GM21381 (cell line): ENCODE data around the gene PTAFR.

ENCODE experiments used
- ATAC-seq: cut with Tn5 transposase; IDR thresholded peaks from one replicate; pipeline ENCODE4 v1.9.1; 2021; ENCODE audit warnings: mild to moderate bottlenecking, moderate library complexity; ENCODE audit not compliant: unreplicated experiment

PTAFR gene

DNA sequence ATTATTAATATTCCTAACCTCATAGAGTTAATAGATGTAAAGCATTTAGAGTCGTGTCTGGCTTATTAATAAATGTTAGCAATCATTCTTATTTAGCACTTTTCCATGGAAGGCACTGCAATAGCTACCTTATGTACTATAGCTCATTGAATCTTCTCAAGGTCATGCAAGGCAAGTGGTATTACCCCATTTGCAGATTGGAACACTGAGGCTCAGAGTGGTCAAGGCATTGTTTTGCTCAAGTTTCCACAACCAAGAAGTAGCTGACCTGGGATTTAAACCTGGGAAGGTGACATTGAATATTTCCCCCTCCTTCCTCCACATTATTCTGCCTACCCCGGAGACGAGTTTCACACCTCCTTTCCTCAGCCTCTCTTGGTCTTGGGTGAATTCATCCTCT, 50.3 kb downstream of the PTAFR start:
- ATAC-seq, result no peak

- no peak for ATAC-seq
Measured at GRCh38 chr1:28123461-28123961, 53.0 kb downstream of the PTAFR start.

DNA sequence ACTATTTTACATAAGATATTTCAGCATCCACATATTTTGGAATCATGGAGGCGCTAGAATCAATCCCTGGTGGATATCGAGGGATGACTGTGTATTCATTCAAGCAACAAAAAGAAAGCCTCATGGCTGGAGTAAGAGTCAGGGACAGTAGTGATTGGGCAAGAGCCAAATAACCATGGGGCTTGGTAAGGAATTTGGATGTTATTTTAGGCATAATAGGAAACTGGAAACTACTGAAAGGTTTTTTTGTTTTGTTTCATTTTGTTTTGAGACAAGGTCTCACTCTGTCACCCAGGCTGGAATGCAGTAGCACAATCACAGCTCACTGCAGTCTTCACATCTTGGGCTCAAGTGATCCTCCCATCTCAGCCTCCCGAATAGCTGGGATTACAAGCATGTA, 54.3 kb downstream of the PTAFR start:
- ATAC-seq, result no peak

DNA sequence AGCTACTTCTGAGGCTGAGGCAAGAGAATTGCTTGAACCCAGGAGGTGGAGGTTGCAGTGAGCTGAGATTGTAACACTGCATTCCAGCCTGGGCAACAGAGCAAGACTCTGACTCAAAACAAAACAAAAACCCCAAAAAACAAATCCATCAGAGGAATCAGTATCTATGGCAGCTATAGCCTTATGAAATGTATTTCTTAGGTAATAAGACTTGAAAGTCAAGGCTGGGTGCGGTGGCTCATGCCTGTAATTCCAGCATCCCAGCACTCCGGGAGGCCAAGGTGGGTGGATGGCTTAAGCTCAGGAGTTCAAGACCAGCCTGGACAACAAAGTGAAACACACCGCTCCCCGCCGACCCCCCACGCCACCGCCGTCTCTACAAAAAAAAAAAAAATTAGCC, 56.9 kb downstream of the PTAFR start:
- ATAC-seq, result no peak

- ATAC-seq, result no peak
Measured at GRCh38 chr1:28118640-28119307, 57.7 kb downstream of the PTAFR start.

DNA sequence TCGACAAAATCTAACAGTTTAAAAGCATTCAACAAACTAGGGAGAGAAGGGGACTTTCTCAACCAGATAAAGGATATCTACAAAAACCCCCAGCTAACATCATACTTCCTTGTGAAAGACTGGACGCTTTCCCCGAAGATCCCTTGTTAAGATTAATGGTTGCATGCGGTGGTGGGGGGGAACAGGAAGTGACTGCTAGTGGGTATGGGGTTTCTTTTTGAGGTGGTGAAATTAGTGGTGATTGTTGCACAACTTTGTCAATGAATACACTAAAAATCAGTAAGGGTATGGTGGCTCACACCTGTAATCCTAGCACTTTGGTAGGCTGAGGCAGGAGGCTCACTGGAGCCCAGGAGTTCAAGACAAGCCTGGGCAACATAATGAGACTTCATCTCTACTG, 61.2 kb downstream of the PTAFR start:
- ATAC-seq, result no peak

- ATAC-seq, result no peak
Measured at GRCh38 chr1:28114844-28115243, 61.6 kb downstream of the PTAFR start.

DNA sequence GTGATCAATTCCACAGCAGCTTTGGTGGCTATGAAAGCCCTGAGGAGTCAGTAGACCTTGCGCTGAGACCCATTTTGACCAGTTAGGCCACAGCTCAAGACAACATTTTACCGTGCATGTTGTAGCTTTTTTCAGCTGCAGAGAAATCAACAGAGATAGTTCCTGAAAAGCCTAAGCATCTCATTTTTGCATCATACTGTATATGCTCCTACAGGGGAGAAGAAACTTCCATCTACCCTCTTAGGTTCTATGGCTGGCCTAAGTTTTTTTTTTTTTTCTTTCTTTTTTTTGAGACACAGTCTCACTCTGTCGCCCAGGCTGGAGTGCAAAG, 63.3 kb downstream of the PTAFR start:
- no peak for ATAC-seq

DNA sequence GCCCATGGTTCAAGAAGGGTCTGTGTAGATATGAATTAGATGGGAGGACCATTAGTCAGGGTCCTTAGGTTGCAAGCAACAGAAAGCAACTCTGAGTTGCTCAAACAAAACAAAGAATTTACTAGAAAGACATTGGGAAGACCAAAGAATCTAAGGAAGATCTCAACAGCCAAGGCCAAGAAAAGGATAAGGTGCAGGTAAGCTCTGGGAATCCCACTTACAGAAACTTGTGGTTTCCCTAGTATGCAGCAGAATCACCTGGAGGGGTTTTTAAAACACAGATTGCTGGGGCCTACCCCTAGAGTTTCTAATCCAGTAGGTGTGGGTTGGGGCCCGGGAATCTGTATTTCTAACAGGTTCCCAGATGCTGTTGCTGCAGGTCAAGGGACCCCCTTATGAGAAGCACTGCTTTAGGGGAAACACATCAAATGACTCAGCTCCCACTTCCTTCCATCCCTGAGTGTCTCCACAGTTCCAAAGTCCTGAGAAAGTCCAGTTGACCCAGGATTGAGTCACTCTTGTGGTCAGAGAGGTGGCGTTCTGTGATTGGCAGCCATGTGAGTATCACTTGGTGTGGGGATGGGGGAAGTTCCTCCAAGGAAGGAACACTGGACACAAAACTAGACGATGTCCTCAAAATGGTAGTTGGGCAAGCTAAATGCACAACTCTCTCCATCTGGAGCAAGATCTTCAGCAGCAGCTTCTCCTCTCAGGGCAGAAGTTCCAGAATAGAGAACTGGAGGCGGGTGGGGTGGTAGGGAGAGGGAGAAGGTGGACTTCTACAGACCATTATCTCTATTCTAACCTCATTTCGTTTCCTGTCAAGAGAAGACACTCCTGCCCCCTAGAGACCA, 63.9 kb downstream of the PTAFR start:
- ATAC-seq, result no peak

GRCh38 chr1:28111157-28111556, 65.3 kb downstream of the PTAFR start:
- ATAC-seq, result no peak

DNA sequence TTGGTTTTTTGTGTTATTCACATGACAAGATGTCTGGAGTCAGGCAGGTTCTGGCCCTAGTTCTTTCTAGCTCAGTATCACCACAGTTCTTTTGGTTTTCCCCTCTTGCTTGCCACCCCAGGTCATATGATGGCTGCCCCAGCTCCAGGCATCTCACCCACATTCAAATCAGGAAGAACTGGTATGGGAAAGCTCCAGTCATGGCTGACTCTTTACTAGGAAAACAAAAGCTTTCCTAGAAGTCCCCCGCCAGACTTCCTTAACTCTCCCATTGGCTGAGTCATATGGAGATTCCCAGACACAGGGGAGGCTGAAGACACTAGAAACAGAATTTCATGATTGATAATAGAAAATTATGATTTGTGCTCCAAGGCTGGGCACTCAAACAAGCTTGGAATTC, 65.9 kb downstream of the PTAFR start:
- ATAC-seq, result no peak

GRCh38 chr1:28109639-28110038, 66.9 kb downstream of the PTAFR start:
- ATAC-seq, result no peak

GRCh38 chr1:28108001-28108400, 68.5 kb downstream of the PTAFR start:
- ATAC-seq, result no peak

- no peak for ATAC-seq
Measured at GRCh38 chr1:28104866-28105467, 71.5 kb downstream of the PTAFR start.

GRCh38 chr1:28102189-28102588, 74.3 kb downstream of the PTAFR start:
- no peak for ATAC-seq

GRCh38 chr1:28099050-28099769, 77.3 kb downstream of the PTAFR start:
- ATAC-seq, result no peak
